HEK293T (cell line): ENCODE measurements around the gene PDILT.

Experiments
- ARNT ChIP-seq: fragments of 450-650 bp; IDR thresholded peaks from 2 replicates; pipeline ENCODE4 v1.6.1; 2017; ENCODE audit warnings: mild to moderate bottlenecking
- L3MBTL2 ChIP-seq: fragments of 450-650 bp; conservative IDR thresholded peaks from 2 replicates; pipeline ENCODE4 v1.6.1; 2016; ENCODE audit warnings: mild to moderate bottlenecking
- SP1 ChIP-seq: fragments of 450-650 bp; IDR thresholded peaks from 2 replicates; pipeline ENCODE4 v1.6.1; 2017

DNA sequence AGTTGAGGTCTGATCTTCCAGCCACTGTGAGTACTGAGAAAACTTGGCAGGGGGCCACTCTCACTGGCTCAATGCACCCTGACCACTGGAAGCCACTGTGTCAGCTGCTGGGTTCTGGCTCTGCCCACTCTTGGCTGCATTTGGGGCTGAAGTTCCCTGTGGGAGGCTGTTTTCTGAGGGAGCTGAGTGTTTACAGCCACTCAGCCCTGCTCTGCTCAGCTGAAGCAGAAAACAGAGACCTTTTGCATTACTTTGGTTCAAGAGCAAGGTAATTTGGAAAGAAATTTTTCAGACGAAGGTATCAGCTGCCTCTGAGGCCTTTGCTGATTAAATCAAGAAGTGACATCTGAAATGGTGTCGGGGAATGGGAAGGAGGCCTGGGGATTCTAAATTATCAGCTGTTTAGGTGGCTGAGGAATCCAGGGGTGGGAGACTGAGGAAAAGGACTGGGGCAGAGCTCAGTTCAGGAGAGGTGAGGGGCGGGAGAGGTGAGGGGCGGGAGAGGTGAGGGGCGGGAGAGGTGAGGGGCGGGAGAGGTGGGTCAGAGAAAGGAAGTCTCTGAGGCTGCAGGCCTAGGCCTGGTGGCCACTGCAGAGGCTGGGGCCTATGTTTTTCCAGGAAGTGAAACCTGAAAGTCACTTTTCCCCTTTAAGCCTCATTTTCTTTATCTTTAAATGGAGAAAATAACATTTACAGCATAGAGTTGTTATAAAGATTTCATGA, 5.0 kb upstream of the PDILT start, which contains the start of gene ACSM5:
- TF ChIP-seq L3MBTL2 (no peak), SP1 (no peak), ARNT (no peak)
